HEK293 (cell line): ENCODE results near the gene LENEP.
A peak's percentile ranks its signal among the peaks of the same experiment; 100 is the strongest.

Experiments used
- GLIS2 ChIP-seq: fragments of 450-650 bp; formaldehyde crosslinking; IDR thresholded peaks from 2 replicates; pipeline ENCODE4 v1.5.1; 2016; ENCODE audit warnings: missing biosample characterization, missing genetic modification characterization
- HIC1 ChIP-seq: fragments of 450-650 bp; formaldehyde crosslinking; IDR thresholded peaks from 2 replicates; pipeline ENCODE4 v1.5.1; 2016; ENCODE audit warnings: missing biosample characterization, missing genetic modification characterization
- KLF16 ChIP-seq: fragments of 450-650 bp; formaldehyde crosslinking; IDR thresholded peaks from 2 replicates; pipeline ENCODE4 v1.5.1; 2017; ENCODE audit warnings: missing biosample characterization, missing genetic modification characterization
- KLF8 ChIP-seq: fragments of 450-650 bp; formaldehyde crosslinking; IDR thresholded peaks from 2 replicates; pipeline ENCODE4 v1.5.1; 2016; ENCODE audit warnings: missing biosample characterization, missing genetic modification characterization
- REPIN1 ChIP-seq: fragments of 450-650 bp; formaldehyde crosslinking; IDR thresholded peaks from 2 replicates; pipeline ENCODE4 v1.5.1; 2017; ENCODE audit warnings: missing biosample characterization, missing genetic modification characterization, low read depth
- SP3 ChIP-seq: fragments of 450-650 bp; formaldehyde crosslinking; IDR thresholded peaks from 2 replicates; pipeline ENCODE4 v1.5.1; 2016; ENCODE audit warnings: missing biosample characterization, missing genetic modification characterization
- SP7 ChIP-seq: fragments of 450-650 bp; formaldehyde crosslinking; IDR thresholded peaks from 2 replicates; pipeline ENCODE4 v1.5.1; 2016; ENCODE audit warnings: missing biosample characterization, missing genetic modification characterization
- YY1 ChIP-seq: fragments of 450-650 bp; formaldehyde crosslinking; IDR thresholded peaks from 2 replicates; pipeline ENCODE4 v1.5.1; 2018; ENCODE audit warnings: missing biosample characterization, missing genetic modification characterization
- ZBTB20 ChIP-seq: fragments of 450-650 bp; formaldehyde crosslinking; IDR thresholded peaks from 2 replicates; pipeline ENCODE4 v1.5.1; 2016; ENCODE audit warnings: missing biosample characterization, missing genetic modification characterization
- ZBTB8A ChIP-seq: fragments of 450-650 bp; formaldehyde crosslinking; IDR thresholded peaks from 2 replicates; pipeline ENCODE4 v1.5.1; 2016; ENCODE audit warnings: missing biosample characterization, missing genetic modification characterization
- ZFHX2 ChIP-seq: fragments of 450-650 bp; formaldehyde crosslinking; conservative IDR thresholded peaks from 2 replicates; pipeline ENCODE4 v1.5.1; 2016; ENCODE audit warnings: missing biosample characterization, missing genetic modification characterization
- ZIC2 ChIP-seq: fragments of 450-650 bp; formaldehyde crosslinking; IDR thresholded peaks from 2 replicates; pipeline ENCODE4 v1.5.1; 2016; ENCODE audit warnings: missing biosample characterization, missing genetic modification characterization
- ZNF140 ChIP-seq: fragments of 450-650 bp; formaldehyde crosslinking; IDR thresholded peaks from 2 replicates; pipeline ENCODE4 v1.5.1; 2016; ENCODE audit warnings: missing biosample characterization, missing genetic modification characterization
- ZNF169 ChIP-seq: fragments of 450-650 bp; formaldehyde crosslinking; IDR thresholded peaks from 2 replicates; pipeline ENCODE4 v1.5.1; 2016; ENCODE audit warnings: missing biosample characterization, missing genetic modification characterization
- ZNF23 ChIP-seq: fragments of 450-650 bp; formaldehyde crosslinking; IDR thresholded peaks from 2 replicates; pipeline ENCODE4 v1.5.1; 2016; ENCODE audit warnings: missing biosample characterization, missing genetic modification characterization, borderline replicate concordance
- ZNF324 ChIP-seq: fragments of 450-650 bp; formaldehyde crosslinking; IDR thresholded peaks from 2 replicates; pipeline ENCODE4 v1.5.1; 2016; ENCODE audit warnings: missing biosample characterization, missing genetic modification characterization
- ZNF350 ChIP-seq: fragments of 450-650 bp; formaldehyde crosslinking; IDR thresholded peaks from 2 replicates; pipeline ENCODE4 v1.5.0; 2017; ENCODE audit warnings: missing biosample characterization, mild to moderate bottlenecking, missing genetic modification characterization
- ZNF398 ChIP-seq: fragments of 450-650 bp; formaldehyde crosslinking; IDR thresholded peaks from 2 replicates; pipeline ENCODE4 v1.5.1; 2017; ENCODE audit warnings: missing biosample characterization, missing genetic modification characterization
- ZNF416 ChIP-seq: fragments of 450-650 bp; formaldehyde crosslinking; IDR thresholded peaks from 2 replicates; pipeline ENCODE4 v1.5.1; 2016; ENCODE audit warnings: missing biosample characterization, missing genetic modification characterization
- ZNF423 ChIP-seq: fragments of 450-650 bp; formaldehyde crosslinking; IDR thresholded peaks from 2 replicates; pipeline ENCODE4 v1.5.1; 2016; ENCODE audit warnings: missing biosample characterization, missing genetic modification characterization
- ZNF555 ChIP-seq: fragments of 450-650 bp; formaldehyde crosslinking; conservative IDR thresholded peaks from 2 replicates; pipeline ENCODE4 v1.5.1; 2017; ENCODE audit warnings: missing biosample characterization, mild to moderate bottlenecking, missing genetic modification characterization, inconsistent platforms
- ZNF600 ChIP-seq: fragments of 450-650 bp; formaldehyde crosslinking; IDR thresholded peaks from 2 replicates; pipeline ENCODE4 v1.5.1; 2016; ENCODE audit warnings: missing biosample characterization, missing genetic modification characterization
- ZNF624 ChIP-seq: fragments of 450-650 bp; formaldehyde crosslinking; IDR thresholded peaks from 2 replicates; pipeline ENCODE4 v1.5.1; 2017; ENCODE audit warnings: missing biosample characterization, missing genetic modification characterization
- ZNF645 ChIP-seq: fragments of 450-650 bp; formaldehyde crosslinking; IDR thresholded peaks from 2 replicates; pipeline ENCODE4; 2016; ENCODE audit warnings: missing biosample characterization, missing genetic modification characterization
- ZNF660 ChIP-seq: fragments of 450-650 bp; IDR thresholded peaks from 2 replicates; pipeline ENCODE4 v1.5.1; 2018; ENCODE audit warnings: missing biosample characterization, mild to moderate bottlenecking, missing genetic modification characterization
- TF ChIP-seq, protein P1 (sequence below): fragments of 450-650 bp; formaldehyde crosslinking; IDR thresholded peaks from 2 replicates; pipeline ENCODE4 v1.5.1; 2016; ENCODE audit warnings: missing biosample characterization, missing genetic modification characterization, borderline replicate concordance
- TF ChIP-seq, protein P2 (sequence below): fragments of 450-650 bp; IDR thresholded peaks from 2 replicates; pipeline ENCODE4 v1.5.1; 2018; ENCODE audit warnings: missing biosample characterization, mild to moderate bottlenecking, missing genetic modification characterization
- TF ChIP-seq, protein P3 (sequence below): fragments of 450-650 bp; formaldehyde crosslinking; IDR thresholded peaks from 2 replicates; pipeline ENCODE4 v1.5.1; 2017; ENCODE audit warnings: missing biosample characterization, missing genetic modification characterization
- TF ChIP-seq, protein P4 (sequence below): fragments of 450-650 bp; formaldehyde crosslinking; IDR thresholded peaks from 2 replicates; pipeline ENCODE4 v1.5.1; 2017; ENCODE audit warnings: missing biosample characterization, missing genetic modification characterization

The LENEP gene

GRCh38 chr1:155003766-155004351, 10.5 kb downstream of the LENEP start (continued):
- TF ChIP-seq ZNF645 (tag by site-specific recombination), result no peak
- TF ChIP-seq, protein P1, sequence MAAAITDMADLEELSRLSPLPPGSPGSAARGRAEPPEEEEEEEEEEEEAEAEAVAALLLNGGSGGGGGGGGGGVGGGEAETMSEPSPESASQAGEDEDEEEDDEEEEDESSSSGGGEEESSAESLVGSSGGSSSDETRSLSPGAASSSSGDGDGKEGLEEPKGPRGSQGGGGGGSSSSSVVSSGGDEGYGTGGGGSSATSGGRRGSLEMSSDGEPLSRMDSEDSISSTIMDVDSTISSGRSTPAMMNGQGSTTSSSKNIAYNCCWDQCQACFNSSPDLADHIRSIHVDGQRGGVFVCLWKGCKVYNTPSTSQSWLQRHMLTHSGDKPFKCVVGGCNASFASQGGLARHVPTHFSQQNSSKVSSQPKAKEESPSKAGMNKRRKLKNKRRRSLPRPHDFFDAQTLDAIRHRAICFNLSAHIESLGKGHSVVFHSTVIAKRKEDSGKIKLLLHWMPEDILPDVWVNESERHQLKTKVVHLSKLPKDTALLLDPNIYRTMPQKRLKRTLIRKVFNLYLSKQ, result no peak
- no peak for TF ChIP-seq ZNF350 (tag by site-specific recombination)
- TF ChIP-seq KLF16 (tag by site-specific recombination), result no peak
- TF ChIP-seq, protein P2, sequence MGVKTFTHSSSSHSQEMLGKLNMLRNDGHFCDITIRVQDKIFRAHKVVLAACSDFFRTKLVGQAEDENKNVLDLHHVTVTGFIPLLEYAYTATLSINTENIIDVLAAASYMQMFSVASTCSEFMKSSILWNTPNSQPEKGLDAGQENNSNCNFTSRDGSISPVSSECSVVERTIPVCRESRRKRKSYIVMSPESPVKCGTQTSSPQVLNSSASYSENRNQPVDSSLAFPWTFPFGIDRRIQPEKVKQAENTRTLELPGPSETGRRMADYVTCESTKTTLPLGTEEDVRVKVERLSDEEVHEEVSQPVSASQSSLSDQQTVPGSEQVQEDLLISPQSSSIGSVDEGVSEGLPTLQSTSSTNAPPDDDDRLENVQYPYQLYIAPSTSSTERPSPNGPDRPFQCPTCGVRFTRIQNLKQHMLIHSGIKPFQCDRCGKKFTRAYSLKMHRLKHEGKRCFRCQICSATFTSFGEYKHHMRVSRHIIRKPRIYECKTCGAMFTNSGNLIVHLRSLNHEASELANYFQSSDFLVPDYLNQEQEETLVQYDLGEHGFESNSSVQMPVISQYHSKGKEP (tag by site-specific recombination), result no peak
- TF ChIP-seq ZBTB8A (tag by site-specific recombination), result peak; percentile 34; the same call in 1 of the 2 replicates
- TF ChIP-seq REPIN1 (tag by site-specific recombination), result no peak
- TF ChIP-seq GLIS2 (tag by site-specific recombination), result peak; percentile 88
- peak; percentile 52 for TF ChIP-seq SP3 (tag by site-specific recombination)
- TF ChIP-seq ZNF169 (tag by site-specific recombination), result no peak
- 0 out of 2 replicates have a peak, but pooled peaks have one; percentile 17 for TF ChIP-seq ZNF660
- TF ChIP-seq, protein P3, sequence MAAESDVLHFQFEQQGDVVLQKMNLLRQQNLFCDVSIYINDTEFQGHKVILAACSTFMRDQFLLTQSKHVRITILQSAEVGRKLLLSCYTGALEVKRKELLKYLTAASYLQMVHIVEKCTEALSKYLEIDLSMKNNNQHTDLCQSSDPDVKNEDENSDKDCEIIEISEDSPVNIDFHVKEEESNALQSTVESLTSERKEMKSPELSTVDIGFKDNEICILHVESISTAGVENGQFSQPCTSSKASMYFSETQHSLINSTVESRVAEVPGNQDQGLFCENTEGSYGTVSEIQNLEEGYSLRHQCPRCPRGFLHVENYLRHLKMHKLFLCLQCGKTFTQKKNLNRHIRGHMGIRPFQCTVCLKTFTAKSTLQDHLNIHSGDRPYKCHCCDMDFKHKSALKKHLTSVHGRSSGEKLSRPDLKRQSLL (tag by site-specific recombination), result no peak
- no peak for TF ChIP-seq ZNF423 (tag by site-specific recombination)
- TF ChIP-seq ZFHX2, result peak; percentile 98
- TF ChIP-seq ZNF600 (tag by site-specific recombination), result no peak
- no peak for TF ChIP-seq ZNF555 (tag by site-specific recombination)
- TF ChIP-seq YY1 (tag by site-specific recombination), result no peak
- peak; percentile 66; the same call in 1 of the 2 replicates for TF ChIP-seq HIC1 (tag by site-specific recombination)
- TF ChIP-seq ZBTB20 (tag by site-specific recombination), result no peak
- TF ChIP-seq ZNF416 (tag by site-specific recombination), result no peak
- TF ChIP-seq ZNF624 (tag by site-specific recombination), result no peak
- peak; percentile 22 for TF ChIP-seq ZNF398 (tag by site-specific recombination)
- TF ChIP-seq, protein P4, sequence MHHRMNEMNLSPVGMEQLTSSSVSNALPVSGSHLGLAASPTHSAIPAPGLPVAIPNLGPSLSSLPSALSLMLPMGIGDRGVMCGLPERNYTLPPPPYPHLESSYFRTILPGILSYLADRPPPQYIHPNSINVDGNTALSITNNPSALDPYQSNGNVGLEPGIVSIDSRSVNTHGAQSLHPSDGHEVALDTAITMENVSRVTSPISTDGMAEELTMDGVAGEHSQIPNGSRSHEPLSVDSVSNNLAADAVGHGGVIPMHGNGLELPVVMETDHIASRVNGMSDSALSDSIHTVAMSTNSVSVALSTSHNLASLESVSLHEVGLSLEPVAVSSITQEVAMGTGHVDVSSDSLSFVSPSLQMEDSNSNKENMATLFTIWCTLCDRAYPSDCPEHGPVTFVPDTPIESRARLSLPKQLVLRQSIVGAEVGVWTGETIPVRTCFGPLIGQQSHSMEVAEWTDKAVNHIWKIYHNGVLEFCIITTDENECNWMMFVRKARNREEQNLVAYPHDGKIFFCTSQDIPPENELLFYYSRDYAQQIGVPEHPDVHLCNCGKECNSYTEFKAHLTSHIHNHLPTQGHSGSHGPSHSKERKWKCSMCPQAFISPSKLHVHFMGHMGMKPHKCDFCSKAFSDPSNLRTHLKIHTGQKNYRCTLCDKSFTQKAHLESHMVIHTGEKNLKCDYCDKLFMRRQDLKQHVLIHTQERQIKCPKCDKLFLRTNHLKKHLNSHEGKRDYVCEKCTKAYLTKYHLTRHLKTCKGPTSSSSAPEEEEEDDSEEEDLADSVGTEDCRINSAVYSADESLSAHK, result no peak
- no peak for TF ChIP-seq ZNF140
- TF ChIP-seq ZNF324 (tag by site-specific recombination), result no peak
- no peak for TF ChIP-seq ZNF23 (tag by site-specific recombination)
- TF ChIP-seq KLF8, result peak; percentile 47; the same call in 1 of the 2 replicates
- peak; percentile 86 for TF ChIP-seq ZIC2 (tag by site-specific recombination)
- TF ChIP-seq SP7 (tag by site-specific recombination), result no peak
